GM18505 (cell line): ENCODE results near the gene LRR1.

Experiments
- ATAC-seq: cut with Tn5 transposase; IDR thresholded peaks from one replicate; pipeline ENCODE4 v1.9.1; 2021; ENCODE audit not compliant: unreplicated experiment
- POLR2A ChIP-seq: IDR thresholded peaks from 4 replicates; pipeline ENCODE4 v1.6.1; 2011; ENCODE audit warnings: borderline replicate concordance; ENCODE audit not compliant: insufficient read depth, insufficient read length; ENCODE audit errors: extremely low read depth

The LRR1 gene

GRCh38 chr14:49659526-49660455 lies 61.1 kb downstream of the LRR1 start:
- ATAC-seq: no peak
- TF ChIP-seq POLR2A: no peak
